GM19035 (cell line): ENCODE data around the gene MCM8.
"Not testable (repeated sequence)": the region's sequence is repeated elsewhere in the genome, so short reads cannot be mapped to it uniquely, and the experiment has no call there.

Experiments used
- ATAC-seq: cut with Tn5 transposase; IDR thresholded peaks from one replicate; pipeline ENCODE4 v1.9.1; 2021; ENCODE audit not compliant: unreplicated experiment

Gene MCM8

GRCh38 chr20:5999783-6000182 is 49.3 kb downstream of the MCM8 start:
- no peak for ATAC-seq

- ATAC-seq: no peak
Observed at GRCh38 chr20:6000871-6001270, 50.4 kb downstream of the MCM8 start.

DNA sequence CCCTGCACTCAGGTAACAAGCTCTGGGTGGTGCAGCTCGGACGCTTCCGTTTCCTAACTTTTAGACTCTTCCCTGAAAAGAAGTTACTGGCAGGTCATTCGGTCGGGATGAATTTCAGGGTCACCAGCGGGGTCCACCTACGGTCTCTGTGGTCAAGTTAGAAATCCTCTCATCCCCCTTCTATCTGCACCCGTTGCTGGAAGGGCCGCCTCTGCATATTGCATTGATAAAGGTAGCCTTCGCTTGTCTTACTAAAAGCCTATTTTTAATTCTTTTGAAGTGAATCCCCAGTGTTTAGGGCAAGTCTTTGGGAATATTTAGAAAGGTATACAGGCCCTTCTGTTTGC is 56.1 kb downstream of the MCM8 start:
- no peak for ATAC-seq

DNA sequence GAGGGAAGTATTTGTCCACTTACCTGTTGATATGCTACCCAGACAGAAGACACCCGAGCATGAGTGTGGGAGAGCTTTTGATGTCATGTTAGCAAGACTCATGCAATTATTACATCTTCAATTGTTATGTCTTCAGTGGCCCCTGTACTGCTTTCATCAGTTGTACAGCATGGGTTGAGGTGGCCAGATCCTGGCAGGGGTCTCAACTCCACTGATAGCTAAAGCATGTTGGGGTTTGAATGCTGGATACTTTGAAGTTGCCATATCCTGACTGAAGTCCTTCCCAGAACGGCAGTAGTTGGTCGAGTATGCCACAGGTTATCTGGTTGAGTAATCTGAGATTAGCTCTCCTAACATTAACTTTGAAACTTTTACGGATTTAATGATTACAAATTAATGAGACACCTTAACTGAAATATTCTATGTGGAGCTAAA is 56.7 kb downstream of the MCM8 start:
- no peak for ATAC-seq

DNA sequence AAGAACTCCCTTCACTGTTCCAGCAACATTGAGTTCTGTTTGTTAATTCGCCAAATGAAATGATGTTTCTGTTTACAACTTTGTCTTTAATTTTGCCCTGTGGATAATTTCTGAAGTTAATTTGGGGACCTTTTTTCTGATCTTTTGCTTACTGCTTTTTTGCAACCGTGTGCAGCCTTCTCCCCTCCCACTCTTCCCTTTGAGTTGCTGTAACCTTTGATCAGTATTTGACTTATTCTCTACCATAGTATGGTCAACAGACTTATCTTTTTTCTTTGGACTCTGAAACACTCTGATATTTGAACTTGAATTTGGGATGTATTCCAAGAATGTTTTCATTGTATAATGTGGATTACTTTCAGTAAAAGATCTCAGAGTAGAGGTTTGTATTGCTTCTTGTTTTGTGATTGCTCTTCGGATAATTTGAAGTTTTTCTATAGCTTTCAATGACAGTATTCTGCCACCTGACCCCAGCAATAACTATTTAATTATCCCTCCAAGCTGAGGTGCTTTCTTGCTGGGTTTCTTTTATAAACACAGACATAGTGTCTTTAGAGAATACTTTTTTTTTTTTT is 57.2 kb downstream of the MCM8 start:
- ATAC-seq: no peak

GRCh38 chr20:6008254-6008653 is 57.8 kb downstream of the MCM8 start:
- no peak for ATAC-seq

- no peak for ATAC-seq
Observed at GRCh38 chr20:6012179-6012578, 61.7 kb downstream of the MCM8 start.

DNA sequence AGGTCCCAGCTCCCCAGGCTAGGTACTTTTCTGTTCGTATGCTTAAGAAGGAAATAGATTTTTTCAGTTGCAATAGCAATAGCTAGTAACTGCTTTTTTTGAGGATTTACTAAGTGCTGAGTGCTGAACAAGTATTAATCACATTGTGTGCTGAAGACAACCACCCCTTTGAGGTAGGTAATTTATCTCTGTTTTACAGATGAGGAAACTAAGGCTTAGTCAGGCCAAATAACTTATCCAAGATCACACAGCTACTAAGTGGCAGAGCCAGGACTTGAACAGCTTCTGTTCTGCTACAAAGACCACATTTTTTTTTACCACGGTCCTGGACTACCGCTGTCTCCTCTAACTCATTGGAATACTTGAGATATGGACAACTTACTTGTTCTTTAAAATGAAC is 63.6 kb downstream of the MCM8 start:
- ATAC-seq: no peak

- ATAC-seq: no peak
Observed at GRCh38 chr20:6014957-6015356, 64.5 kb downstream of the MCM8 start.

DNA sequence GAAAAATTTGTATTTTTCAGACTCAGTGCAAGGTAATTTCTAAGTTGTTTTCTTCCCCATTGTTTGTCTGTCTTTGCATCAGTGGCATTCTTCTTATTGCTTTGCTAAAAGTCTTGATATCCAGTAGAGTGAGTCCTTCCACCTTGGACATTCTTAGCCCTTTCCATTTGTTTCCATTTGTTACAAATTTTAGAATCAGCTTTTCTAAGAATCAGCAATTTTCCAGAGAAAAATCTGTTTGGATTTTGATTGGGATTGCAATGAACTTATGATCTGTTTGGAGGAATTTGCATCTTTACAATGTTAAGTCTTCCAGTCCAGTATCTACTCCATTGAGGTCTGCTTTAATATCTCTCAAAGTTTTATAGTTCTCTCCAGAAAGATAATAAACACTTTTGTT is 67.0 kb downstream of the MCM8 start:
- no peak for ATAC-seq

GRCh38 chr20:6017880-6018279 is 67.4 kb downstream of the MCM8 start:
- ATAC-seq: no peak

DNA sequence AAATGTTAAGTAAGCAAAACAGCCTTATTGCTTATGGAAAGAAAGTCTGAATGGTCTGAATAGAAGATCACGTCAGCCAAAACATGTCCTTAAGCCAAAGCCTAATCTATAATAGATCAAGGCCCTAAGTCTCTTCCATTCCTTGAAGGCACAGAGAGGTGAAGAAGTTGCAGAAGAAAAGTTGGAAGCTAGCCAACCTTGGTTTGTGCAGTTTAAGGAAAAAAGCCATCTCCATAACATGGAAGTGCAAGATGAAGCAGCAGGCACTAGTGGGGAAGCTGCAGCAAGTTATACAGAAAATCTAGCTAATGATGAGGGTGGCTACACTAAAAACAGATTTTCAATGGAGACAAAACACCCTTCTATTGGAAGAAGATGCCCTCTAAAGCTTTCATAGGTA is 74.3 kb downstream of the MCM8 start:
- no peak for ATAC-seq

DNA sequence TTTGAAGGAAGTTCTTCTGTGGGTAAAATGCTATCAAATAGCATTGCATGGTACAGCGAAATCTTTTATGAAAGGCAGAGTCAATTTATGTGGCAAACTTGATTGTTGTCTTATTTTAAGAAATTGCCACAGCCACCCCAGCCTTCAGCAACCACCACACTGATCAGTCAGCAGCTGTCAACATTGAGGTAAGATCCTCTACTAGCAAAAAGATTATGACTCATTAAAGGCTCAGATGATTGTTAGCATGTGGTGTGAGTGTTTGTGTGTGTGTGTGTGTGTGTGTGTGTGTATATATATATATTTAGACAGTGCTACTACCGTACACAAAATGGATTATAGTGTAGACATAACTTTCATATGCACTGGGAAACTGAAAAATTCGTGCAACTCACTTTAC is 75.6 kb downstream of the MCM8 start:
- no peak for ATAC-seq

- no peak for ATAC-seq
Observed at GRCh38 chr20:6028818-6029217, 78.4 kb downstream of the MCM8 start.

- ATAC-seq: no peak
Observed at GRCh38 chr20:6029538-6029937, 79.1 kb downstream of the MCM8 start.

GRCh38 chr20:6030453-6031080 is 80.1 kb downstream of the MCM8 start:
- no peak for ATAC-seq

- ATAC-seq: not testable (repeated sequence)
Observed at GRCh38 chr20:6032907-6033306, 82.5 kb downstream of the MCM8 start.

GRCh38 chr20:6034134-6034969 is 83.9 kb downstream of the MCM8 start:
- ATAC-seq: no peak

GRCh38 chr20:6036213-6036612 is 85.8 kb downstream of the MCM8 start:
- no peak for ATAC-seq

DNA sequence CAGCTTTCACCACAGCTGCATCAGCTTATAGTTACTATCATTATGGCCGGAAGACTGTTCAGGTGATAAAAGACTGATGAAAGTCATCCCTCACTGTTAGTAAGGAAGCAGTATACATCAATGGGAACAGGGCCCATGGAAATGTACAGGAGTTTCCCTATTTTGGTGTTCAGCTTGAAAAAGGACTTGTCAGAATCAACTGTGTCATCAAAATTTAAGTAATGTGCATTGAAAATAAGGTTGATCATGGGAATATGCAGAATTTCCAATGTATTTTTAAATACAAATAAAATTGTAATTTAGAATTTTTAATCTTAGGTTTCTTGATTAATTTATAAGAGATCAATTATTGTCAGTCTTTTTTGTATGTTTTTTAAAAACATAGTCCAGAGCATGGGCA is 86.6 kb downstream of the MCM8 start:
- no peak for ATAC-seq

- ATAC-seq: no peak
Observed at GRCh38 chr20:6038256-6038655, 87.8 kb downstream of the MCM8 start.

DNA sequence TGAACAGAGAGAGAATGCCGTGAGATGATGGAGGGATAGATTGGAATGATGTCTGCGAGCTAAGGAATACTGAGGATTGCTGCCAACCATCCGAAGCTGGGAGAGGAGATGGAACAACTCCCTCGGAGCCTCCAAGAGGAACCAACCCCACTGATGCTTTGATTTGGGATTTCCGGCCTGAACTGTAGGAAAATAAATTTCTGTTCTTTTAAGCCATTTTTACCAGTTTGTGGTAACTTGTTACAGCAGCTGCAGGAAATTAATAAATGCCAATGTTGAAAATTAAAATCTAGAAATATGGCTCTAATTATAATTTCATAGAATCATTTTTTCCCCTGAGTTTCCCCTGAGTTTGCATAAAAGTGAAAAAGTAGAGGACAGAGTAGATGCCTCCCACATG is 89.3 kb downstream of the MCM8 start:
- no peak for ATAC-seq
